Amniotic stem cell (primary cell): ENCODE measurements around the gene METTL25B.
A peak's percentile ranks its signal among the peaks of the same experiment; 100 is the strongest.
"Not testable (repeated sequence)": the region's sequence is repeated elsewhere in the genome, so short reads cannot be mapped to it uniquely, and the experiment has no call there.

ENCODE experiments used
- DNase-seq: peaks from one replicate; lab custom pipeline; 2025; lab: John Stamatoyannopoulos, UW

The METTL25B gene

GRCh38 chr1:156748670-156749418 is 20.6 kb downstream of the METTL25B start:
- no peak for DNase-seq

- DNase-seq = no peak
Measured at GRCh38 chr1:156749419-156750118, 21.3 kb downstream of the METTL25B start.

DNA sequence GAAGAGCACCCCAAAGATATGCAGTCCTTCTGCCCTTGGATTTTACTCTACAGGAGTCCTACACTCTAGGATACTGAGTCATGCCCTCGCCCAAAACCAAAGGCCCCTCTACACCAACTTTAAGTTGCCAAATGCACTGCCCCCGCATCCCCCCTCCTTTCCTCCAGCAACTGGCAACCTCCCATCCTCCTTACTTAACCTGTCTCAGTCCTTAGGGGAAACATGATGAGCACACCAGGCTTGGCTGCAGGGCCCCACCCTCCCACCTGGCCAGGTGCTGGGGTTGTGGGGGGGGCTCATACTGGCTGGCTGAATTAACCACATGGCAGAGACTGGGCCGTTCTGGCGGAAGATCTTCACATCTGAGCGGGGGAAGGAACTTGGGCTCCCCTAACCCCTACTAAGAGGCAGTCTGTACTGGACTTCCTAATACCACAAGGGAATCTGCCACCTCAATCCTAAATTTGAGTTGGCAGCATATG is 22.0 kb downstream of the METTL25B start:
- no peak for DNase-seq

GRCh38 chr1:156750711-156751450 is 22.6 kb downstream of the METTL25B start:
- DNase-seq = no peak

GRCh38 chr1:156751451-156751756 is 23.1 kb downstream of the METTL25B start, which contains the start of gene HDGF:
TSS of gene HDGF (minus strand) at chr1:156751675. CDS start at chr1:156751429, 246 bp downstream.
- DNase-seq = no peak

DNA sequence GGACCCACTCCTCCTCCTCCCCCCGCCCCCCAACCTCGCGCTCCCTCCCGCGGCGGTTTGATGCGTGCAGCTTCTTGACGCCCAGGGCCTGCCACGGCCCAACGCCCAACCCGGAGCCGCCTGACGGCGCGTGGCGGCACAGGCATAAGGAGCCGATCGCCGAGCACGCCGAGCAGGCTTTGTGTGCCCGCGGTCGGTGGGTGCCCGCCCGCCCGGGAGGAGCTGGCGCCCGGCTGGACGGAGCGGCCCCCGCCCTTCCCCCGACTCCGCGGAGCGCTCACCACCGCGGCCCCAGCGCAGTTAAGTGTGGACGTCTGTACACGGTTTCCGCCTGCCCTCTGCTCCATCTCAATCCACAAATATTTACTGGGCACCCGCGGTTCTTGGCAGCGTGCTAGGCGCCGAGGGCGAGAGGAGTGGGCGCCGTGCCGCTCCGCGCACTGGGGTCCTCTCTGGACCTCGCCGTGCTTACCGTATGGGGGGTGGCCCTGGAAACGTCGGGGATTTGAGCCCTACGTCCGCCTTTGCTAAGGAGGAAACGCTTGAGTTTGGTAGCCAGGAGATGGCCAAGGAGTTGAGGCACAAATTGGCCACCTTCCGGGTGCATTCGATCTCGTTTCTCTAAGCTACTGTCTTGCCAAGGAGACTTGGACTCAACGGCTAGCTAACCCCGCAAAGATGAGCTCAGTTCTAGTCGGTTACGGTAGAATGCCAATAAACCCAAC is 23.6 kb downstream of the METTL25B start:
- peak; percentile 90 for DNase-seq

DNA sequence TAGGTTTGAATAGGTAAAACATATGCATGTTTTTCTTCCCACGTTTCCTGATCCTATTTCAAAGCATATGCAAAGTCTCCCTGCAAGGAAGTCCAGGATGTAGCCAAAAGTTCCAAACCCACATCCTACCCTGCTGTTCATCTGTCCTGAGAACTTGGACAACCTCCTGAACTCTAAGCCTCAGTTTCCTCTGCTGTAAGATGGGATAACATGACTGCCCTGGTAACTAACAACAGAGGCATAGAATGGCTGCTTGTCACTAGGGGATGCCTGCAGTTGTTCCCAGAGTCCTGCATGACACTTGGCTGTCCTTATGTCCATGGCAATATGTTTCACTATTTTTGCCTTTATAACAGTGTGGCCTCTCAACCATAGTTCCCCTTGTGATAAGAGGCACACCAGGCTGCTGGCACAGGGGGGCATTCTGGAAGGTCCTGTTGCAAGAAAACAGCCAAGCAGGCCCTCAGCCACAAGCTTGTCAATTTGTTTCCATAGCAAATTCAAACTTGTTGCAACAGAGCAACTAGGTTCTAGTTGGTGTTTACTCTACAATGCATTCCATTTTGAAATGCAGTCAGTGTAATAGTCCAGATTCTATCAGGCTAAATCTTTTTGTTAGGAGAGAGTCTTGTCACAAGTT is 24.7 kb downstream of the METTL25B start:
- no peak for DNase-seq

DNA sequence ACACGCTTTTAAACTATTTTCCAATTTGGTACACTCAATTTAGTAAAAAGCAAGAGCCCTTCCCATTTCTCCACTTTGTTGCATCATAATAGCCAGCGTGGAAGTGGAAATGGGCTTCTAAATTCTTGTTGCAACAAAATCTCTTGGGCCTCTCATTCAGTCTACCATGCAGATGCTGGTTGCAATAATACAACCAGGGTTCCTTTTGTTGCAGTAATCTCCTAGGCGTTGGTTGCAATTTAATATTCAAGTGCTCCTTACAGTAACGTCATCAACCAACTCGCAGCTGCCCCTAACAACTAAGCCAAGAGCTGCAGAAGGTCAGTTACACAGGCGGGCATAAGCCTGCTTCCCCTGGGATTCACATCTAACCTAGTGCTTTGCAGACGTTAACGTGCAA is 25.9 kb downstream of the METTL25B start:
- no peak for DNase-seq

DNA sequence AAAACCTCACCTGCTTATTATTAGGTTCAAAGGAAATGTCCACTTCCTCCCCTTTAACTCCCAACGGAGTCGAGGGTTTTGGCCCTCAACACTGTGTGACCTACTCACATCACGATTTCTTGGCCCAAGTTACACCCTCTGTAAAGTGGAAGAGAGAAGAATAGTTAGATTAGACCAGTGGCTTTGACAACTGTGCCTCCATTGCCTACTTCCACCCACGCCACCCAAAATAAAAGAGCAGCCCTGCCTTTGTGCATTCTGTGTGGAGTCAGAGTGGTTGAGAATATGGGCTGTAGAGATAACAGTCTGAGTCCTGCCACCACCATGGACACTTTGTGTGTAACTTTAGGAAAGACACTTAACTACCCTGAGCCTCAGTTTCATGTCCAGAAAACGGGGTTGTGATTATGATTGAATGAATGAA is 27.3 kb downstream of the METTL25B start:
- no peak for DNase-seq

DNA sequence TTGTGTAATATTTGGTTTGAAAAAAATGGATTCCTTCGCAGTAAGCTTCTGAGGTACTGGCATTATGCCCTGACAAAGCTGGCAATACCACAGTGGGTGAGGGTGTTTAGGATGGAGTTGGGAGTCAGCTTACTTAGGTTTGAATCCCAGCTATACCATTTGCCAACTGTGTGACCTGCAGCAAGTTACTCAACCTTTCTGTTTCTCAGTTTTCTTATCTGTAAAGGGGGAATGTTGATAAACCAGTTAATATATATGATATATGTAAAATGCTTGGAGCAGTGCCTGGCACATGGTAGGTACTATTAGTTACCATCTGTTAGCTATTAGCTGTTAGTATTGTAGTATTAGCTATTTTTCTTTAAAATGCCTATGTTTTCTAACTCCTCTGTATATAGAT is 28.1 kb downstream of the METTL25B start:
- DNase-seq = no peak

GRCh38 chr1:156757572-156758253 is 29.4 kb downstream of the METTL25B start:
- not testable (repeated sequence) for DNase-seq

DNA sequence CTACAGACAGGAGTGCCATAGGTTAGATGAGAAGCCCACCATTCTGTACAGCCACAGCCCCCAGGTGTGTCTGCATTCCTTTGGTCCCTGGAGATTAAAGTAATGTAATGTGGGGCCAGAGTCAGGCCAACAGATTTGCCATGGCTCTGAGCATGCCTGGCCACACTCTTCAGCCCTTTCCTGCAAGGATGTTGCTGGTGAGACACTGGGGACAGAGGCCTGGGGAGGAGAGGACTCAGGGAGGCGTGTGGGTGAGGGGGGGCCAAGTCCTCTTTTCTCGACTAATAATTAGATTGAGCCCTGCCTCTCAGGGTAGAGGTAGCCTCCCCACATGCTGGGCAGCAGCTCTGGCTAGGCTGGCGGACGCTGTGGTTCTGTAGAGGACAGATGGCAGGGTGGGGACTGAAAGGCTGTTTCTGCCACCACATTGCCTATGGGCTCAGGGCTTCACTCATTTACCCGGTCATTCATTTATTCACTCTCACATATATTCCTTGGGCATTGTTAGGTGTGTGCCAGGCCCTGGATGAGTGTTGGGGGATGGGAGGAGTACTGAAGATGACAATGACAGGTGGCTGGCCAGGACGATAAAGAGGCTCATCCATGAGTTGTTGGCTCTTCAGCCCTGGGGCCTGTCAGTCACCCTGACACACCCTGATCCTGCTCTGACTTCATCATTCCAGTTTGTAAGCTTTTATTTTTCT is 32.0 kb downstream of the METTL25B start:
- no peak for DNase-seq

DNA sequence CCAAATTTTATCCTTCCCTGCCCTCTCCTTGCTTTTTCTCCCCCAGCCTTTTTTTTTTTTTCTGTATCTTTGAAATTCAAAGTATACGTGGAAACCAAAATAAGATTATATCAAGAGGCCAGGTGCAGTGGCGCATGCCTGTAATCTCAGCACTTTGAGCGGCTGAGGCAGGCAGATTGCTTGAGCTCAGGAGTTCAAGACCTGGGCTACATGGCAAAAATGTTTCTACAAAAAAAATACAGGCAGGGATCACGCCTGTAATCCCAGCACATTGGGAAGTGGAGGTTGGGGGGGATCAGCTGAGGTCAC is 32.5 kb downstream of the METTL25B start:
- no peak for DNase-seq

- not testable (repeated sequence) for DNase-seq
Measured at GRCh38 chr1:156765136-156765535, 36.9 kb downstream of the METTL25B start.

- DNase-seq = no peak
Measured at GRCh38 chr1:156765666-156766065, 37.4 kb downstream of the METTL25B start.

DNA sequence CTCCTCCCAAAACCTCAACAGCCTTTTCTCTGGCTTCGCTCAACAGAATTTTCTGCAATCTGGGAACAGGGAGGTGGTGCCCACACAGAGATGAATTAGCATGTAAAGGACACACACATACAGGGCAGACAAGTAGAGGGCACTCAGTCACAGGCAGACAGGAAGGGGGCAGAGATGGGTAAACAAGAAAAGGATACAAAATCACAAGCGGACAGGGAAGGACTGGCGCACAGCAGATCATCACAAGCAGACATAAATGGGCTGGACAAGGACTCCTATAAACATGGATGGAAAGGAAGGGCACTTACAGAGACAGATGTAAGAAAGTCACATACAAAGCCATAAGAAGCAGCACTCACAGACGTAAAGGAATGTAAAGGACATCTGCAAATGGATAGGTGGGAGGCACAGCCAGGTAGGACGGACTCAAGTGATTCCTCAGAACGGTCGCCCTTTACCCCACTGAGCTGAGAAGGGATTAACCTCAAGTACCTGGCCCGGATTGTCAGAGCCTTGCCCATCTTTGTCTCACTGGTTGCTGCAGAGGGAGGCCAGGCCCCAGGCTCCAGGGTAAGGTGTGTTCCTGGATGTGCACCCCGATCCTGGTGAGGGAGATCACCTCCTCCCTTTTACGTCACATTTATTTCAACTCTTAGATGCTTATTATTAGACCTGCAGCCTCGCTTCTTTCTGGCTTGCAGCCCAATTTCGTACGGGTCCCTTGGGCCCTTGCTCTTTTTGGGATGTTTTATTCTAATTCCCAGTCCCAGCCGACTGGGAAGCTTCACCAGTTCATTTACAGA is 38.2 kb downstream of the METTL25B start:
- DNase-seq = no peak

- DNase-seq = peak; percentile 97
Measured at GRCh38 chr1:156767101-156767878, 39.0 kb downstream of the METTL25B start, which contains the start of gene PRCC. TSS of gene PRCC (plus strand) at chr1:156767535. CDS start at chr1:156767772, 237 bp downstream.

- DNase-seq = no peak
Measured at GRCh38 chr1:156767879-156768604, 39.8 kb downstream of the METTL25B start.
